ENCODE measurements around the gene RNF141.

DNA sequence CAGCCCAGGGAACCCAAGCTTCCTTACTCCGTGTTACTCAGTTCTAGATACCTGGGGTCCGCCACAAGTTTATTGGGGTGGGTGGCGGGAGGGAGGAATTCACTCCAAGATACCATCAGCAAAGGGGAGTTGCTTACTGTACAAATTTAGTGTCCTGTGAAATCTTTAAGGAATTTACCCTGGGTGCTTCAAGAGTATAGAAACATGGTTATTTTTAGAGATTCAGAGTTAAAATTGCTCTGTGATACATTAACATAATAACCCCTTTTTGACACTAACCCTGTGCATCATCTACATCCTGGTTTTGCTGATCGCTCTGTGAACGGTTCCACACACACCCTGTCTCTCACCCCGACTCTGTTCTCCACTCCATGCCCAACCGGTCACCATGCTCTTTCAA is 46.4 kb upstream of the RNF141 start:
- TF ChIP-seq, protein P1, sequence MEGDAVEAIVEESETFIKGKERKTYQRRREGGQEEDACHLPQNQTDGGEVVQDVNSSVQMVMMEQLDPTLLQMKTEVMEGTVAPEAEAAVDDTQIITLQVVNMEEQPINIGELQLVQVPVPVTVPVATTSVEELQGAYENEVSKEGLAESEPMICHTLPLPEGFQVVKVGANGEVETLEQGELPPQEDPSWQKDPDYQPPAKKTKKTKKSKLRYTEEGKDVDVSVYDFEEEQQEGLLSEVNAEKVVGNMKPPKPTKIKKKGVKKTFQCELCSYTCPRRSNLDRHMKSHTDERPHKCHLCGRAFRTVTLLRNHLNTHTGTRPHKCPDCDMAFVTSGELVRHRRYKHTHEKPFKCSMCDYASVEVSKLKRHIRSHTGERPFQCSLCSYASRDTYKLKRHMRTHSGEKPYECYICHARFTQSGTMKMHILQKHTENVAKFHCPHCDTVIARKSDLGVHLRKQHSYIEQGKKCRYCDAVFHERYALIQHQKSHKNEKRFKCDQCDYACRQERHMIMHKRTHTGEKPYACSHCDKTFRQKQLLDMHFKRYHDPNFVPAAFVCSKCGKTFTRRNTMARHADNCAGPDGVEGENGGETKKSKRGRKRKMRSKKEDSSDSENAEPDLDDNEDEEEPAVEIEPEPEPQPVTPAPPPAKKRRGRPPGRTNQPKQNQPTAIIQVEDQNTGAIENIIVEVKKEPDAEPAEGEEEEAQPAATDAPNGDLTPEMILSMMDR (IDR thresholded peaks at IDR 0.05), result no peak
- TF ChIP-seq POLR2A (IDR thresholded peaks at IDR 0.05) (no peak), POLR2AphosphoS5 (IDR thresholded peaks at IDR 0.05) (no peak), EP300 (IDR thresholded peaks at IDR 0.05) (no peak)

Measured in sigmoid colon (tissue), 4 donors.